ENCODE measurements around the gene DTNBP1.

DNA sequence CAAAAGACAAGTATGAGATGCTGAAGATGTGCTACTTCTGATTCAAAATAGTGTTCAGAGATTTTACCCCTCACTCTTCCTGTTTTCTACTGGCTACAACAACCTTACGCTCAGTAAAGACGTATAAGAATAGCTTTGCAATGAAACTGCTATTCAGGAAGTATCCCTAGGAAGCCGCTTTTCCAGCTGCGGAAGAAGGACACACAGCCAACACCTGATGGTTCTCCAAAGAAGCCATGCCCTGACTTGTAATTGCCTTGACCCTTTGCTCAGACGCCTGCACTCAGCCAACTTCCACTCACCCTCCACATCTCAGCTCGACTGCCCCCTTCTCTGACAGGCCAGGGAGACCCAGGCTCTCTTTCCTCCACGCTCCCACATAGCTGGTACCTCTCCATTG is 111.6 kb downstream of the DTNBP1 start:
- no peak for TF ChIP-seq CTCF (IDR thresholded peaks at IDR 0.05)
- TF ChIP-seq POLR2A (IDR thresholded peaks at IDR 0.05), result no peak
- TF ChIP-seq POLR2AphosphoS5 (IDR thresholded peaks at IDR 0.05), result no peak

All from prostate gland (tissue), 2 donors.